22Rv1 (cell line): Measurements from ENCODE around the gene GRK3.

Experiments used
- H3K27ac ChIP-seq: fragments of 450-650 bp; 2 replicates; pipeline ENCODE4 v1.5.1; 2017
- ZFX ChIP-seq: fragments of 450-650 bp; IDR thresholded peaks from 2 replicates; pipeline ENCODE4 v1.6.1; 2017; ENCODE audit warnings: antibody characterized with exemption, borderline replicate concordance
- TF ChIP-seq, protein P1 (sequence below): fragments of 450-650 bp; IDR thresholded peaks from 2 replicates; pipeline ENCODE4 v1.5.1; 2017; ENCODE audit warnings: mild to moderate bottlenecking

The GRK3 gene

DNA sequence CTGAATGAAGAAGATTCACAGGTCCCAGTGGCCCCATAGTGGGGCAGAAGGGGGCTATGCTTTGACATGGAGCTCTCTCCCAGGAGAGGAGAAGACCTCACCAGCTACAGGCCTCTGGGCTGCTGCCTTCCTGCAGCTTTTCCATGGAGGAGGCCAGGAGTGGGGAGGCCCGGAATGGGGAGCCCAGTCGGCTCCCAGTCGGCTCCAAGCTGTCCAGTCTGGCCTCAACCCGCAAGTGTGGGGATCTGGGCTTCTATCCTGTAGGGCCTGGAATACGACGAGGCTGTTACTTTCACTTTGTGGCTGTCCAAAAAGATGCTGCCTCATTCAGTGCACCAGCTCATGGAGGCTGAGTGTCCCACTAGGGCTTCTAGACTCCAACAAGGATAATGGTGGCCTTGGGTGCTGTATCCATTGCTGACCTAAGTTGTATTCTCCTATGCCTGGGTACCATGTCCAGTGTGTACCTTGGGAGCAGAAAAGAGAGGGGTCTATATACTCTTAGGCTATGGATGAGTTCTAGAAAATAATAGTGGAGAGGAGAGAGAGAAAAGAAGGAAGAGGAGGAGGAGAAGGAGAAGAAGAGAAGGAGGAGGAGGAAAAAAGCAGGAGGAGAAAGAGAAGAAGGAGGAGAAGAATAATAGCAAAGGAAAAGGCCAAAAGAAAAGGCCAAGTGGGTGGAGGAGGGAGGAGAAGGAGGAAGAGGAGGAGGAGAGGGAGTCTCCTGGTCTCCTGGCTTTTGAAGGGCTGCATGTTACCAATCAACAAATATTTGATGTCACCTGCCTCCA lies 178.6 kb downstream of the GRK3 start:
- H3K27ac ChIP-seq = no peak overlapping the region
- TF ChIP-seq ZFX = no peak
- TF ChIP-seq, protein P1, sequence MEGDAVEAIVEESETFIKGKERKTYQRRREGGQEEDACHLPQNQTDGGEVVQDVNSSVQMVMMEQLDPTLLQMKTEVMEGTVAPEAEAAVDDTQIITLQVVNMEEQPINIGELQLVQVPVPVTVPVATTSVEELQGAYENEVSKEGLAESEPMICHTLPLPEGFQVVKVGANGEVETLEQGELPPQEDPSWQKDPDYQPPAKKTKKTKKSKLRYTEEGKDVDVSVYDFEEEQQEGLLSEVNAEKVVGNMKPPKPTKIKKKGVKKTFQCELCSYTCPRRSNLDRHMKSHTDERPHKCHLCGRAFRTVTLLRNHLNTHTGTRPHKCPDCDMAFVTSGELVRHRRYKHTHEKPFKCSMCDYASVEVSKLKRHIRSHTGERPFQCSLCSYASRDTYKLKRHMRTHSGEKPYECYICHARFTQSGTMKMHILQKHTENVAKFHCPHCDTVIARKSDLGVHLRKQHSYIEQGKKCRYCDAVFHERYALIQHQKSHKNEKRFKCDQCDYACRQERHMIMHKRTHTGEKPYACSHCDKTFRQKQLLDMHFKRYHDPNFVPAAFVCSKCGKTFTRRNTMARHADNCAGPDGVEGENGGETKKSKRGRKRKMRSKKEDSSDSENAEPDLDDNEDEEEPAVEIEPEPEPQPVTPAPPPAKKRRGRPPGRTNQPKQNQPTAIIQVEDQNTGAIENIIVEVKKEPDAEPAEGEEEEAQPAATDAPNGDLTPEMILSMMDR = no peak

- H3K27ac ChIP-seq = no peak overlapping the region
- TF ChIP-seq ZFX = no peak
- TF ChIP-seq, protein P1 = no peak
Measured at GRCh38 chr22:25744694-25745093, 180.2 kb downstream of the GRK3 start.

- no peak overlapping the region for H3K27ac ChIP-seq
- no peak for TF ChIP-seq ZFX
- TF ChIP-seq, protein P1 = no peak
Measured at GRCh38 chr22:25745341-25746011, 181.0 kb downstream of the GRK3 start.

DNA sequence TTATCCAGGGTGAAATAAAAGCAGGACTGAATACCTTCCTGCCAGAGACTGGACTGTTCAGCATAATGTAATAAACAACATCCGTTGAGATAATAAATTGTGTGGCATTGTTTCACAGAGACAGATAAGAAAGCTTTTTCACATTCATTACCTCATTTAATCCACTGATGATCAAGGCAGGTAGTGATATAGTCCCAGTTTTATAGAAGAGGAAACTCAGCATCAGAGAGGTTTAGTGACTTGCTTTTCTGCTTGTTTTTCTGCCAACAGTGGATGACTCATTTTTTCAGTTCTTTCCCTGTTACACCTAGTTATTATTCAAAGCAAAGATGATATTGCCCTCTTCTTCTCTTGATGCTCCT lies 181.5 kb downstream of the GRK3 start:
- no peak for TF ChIP-seq ZFX
- TF ChIP-seq, protein P1 = no peak
- H3K27ac ChIP-seq = no peak overlapping the region

DNA sequence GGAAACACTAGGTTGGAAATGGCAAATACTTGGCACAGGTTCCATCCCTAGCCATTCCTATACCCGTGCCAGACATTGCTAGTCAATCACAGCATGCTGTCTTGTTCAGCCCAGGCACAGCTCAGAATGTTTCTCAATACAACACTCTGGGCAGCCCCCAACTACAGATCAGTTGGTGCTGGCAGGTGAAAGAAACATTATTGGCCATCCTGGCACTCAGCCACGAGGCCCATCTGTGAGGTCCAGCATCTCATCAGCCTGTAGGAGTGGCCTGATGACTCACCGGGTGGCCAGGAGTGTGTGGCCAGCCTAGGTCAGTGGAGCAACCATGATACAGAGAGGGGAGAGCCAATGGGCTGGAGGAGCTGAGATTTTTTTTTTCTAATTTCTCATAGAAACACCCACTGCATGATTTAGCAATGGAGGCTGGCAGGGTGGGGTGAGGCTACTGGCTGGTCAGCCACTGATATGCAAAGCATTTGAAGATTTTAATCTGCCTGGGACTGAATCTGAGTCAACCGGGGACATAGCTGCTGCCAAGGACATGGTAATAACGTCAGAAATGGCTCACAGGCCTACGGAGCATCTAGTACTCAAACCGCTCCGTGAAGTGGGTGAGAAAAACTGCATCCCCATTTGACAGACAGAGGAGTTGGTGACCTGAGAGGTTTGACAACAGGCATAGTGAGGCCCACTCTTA lies 182.9 kb downstream of the GRK3 start:
- TF ChIP-seq, protein P1 = no peak
- TF ChIP-seq ZFX = no peak
- H3K27ac ChIP-seq = no peak overlapping the region

DNA sequence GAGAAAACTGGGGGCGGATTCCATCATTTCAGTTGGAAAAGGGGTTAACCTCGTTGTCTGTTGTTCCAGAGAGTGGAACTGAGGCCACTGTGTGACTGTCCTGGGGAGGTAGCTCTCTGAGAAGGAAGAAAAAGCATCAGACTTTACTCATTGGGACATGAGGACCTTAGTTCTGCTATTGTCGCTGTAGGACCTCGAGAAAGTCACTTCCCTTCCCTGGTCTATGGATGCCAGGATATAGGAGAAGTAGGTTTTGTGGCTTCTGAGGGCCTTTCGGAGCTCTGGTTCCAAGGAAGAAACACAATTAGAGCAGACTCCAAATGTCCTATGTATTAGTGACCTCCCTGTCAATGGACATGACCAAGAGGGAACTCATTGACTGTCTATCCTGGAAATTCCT lies 183.7 kb downstream of the GRK3 start:
- TF ChIP-seq, protein P1 = no peak
- TF ChIP-seq ZFX = no peak
- H3K27ac ChIP-seq = no peak overlapping the region
